DOHH2 (cell line): ENCODE results near the gene FAM111A.
"Not testable (repeated sequence)": the region's sequence is repeated elsewhere in the genome, so short reads cannot be mapped to it uniquely, and the experiment has no call there.

Experiments used
- H3F3A ChIP-seq: fragments of 200-600 bp; sonication (generic), shearing (Covaris generic); 2 replicates; pipeline ENCODE4 v1.6.0; 2016; ENCODE audit warnings: antibody characterized with exemption, mild to moderate bottlenecking; ENCODE audit not compliant: control insufficient read depth, insufficient read depth
- H3K27ac ChIP-seq: fragments of 200-600 bp; sonication (generic); 2 replicates; pipeline ENCODE4 v1.5.1; 2014; ENCODE audit warnings: low read depth, mild to moderate bottlenecking, low read length, moderate library complexity
- H3K27me3 ChIP-seq: fragments of 200-600 bp; sonication (generic); 2 replicates; pipeline ENCODE4 v1.6.1; 2014; ENCODE audit warnings: mild to moderate bottlenecking, low read length, mixed read lengths; ENCODE audit not compliant: control insufficient read depth
- H3K36me3 ChIP-seq: fragments of 200-600 bp; sonication (generic); 2 replicates; pipeline ENCODE4 v1.6.1; 2014; ENCODE audit warnings: mild to moderate bottlenecking, low read length, moderate library complexity, mixed read lengths; ENCODE audit not compliant: control insufficient read depth
- H3K4me1 ChIP-seq: fragments of 200-600 bp; sonication (generic); 2 replicates; pipeline ENCODE4 v1.6.1; 2014; ENCODE audit warnings: mild to moderate bottlenecking, low read length, mixed read lengths; ENCODE audit not compliant: control insufficient read depth
- H3K4me2 ChIP-seq: fragments of 200-600 bp; sonication (generic); 2 replicates; pipeline ENCODE4 v1.6.0; 2014; ENCODE audit warnings: mild to moderate bottlenecking, low read length, moderate library complexity
- H3K4me3 ChIP-seq: fragments of 200-600 bp; sonication (generic); 2 replicates; pipeline ENCODE4 v1.5.1; 2014; ENCODE audit warnings: mild to moderate bottlenecking, low read length, mixed read lengths
- H3K79me2 ChIP-seq: fragments of 200-600 bp; sonication (generic); 2 replicates; pipeline ENCODE4 v1.6.1; 2014; ENCODE audit warnings: mild to moderate bottlenecking, low read length, mixed read lengths; ENCODE audit not compliant: control insufficient read depth
- H3K9me2 ChIP-seq: fragments of 200-600 bp; sonication (generic); replicated peaks from 2 replicates; pipeline ENCODE4 v1.6.1; 2014; ENCODE audit warnings: mild to moderate bottlenecking, low read length, mixed read lengths; ENCODE audit not compliant: control insufficient read depth
- H3K9me3 ChIP-seq: fragments of 200-600 bp; sonication (generic); 2 replicates; pipeline ENCODE4 v1.6.1; 2014; ENCODE audit warnings: antibody characterized with exemption, low read length, mixed read lengths; ENCODE audit not compliant: control insufficient read depth, insufficient read depth
- H4K20me1 ChIP-seq: fragments of 200-600 bp; sonication (generic); 2 replicates; pipeline ENCODE4 v1.6.0; 2014; ENCODE audit warnings: low read depth, mild to moderate bottlenecking, antibody characterized with exemption, low read length, moderate library complexity; ENCODE audit not compliant: control insufficient read depth, insufficient read depth
- EZH2phosphoT487 ChIP-seq: fragments of 200-600 bp; sonication (generic); IDR thresholded peaks from 2 replicates; pipeline ENCODE4 v1.6.1; 2017; ENCODE audit warnings: borderline replicate concordance, mild to moderate bottlenecking, antibody characterized with exemption, low read length, moderate library complexity, mixed read lengths
- TF ChIP-seq, protein P1 (sequence below): fragments of 200-600 bp; sonication (generic); IDR thresholded peaks from one replicate; pipeline ENCODE4 v1.5.1; 2014; ENCODE audit warnings: antibody characterized with exemption, mild to moderate bottlenecking, low read depth, low read length; ENCODE audit not compliant: poor library complexity, severe bottlenecking

FAM111A gene

DNA sequence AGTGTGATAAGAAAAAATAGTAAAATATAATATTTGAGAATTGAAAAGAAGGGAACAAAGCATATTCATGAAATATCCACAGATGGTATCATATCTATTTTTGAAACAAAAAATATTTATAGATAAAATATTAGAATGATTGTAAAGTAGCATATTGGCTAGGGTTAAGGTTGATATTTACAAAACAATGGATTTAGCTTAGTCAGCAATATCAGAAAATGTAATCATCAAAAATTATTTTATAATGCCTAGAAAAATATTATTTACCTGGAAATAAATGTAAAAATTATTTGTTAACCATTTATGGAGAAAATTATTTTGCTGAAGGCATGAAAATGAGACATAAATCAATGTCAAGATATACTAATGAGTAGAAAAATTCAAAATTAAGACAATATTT, 22.8 kb upstream of the FAM111A start:
- Histone ChIP-seq H3K27ac (no peak overlapping the region), H3K9me3 (peaks cover 43% of the 10 kb centered on the region), H4K20me1 (no peaks in the 10 kb centered on the region), H3K79me2 (no peaks in the 10 kb centered on the region), H3K4me3 (no peak overlapping the region), H3K4me1 (peaks cover 6% of the 10 kb centered on the region), H3K4me2 (no peak overlapping the region), H3K36me3 (peaks cover 79% of the 10 kb centered on the region), H3K27me3 (no peaks in the 10 kb centered on the region), H3F3A (no peaks in the 10 kb centered on the region), H3K9me2 (no peaks in the 10 kb centered on the region)
- TF ChIP-seq EZH2phosphoT487, result no peak

DNA sequence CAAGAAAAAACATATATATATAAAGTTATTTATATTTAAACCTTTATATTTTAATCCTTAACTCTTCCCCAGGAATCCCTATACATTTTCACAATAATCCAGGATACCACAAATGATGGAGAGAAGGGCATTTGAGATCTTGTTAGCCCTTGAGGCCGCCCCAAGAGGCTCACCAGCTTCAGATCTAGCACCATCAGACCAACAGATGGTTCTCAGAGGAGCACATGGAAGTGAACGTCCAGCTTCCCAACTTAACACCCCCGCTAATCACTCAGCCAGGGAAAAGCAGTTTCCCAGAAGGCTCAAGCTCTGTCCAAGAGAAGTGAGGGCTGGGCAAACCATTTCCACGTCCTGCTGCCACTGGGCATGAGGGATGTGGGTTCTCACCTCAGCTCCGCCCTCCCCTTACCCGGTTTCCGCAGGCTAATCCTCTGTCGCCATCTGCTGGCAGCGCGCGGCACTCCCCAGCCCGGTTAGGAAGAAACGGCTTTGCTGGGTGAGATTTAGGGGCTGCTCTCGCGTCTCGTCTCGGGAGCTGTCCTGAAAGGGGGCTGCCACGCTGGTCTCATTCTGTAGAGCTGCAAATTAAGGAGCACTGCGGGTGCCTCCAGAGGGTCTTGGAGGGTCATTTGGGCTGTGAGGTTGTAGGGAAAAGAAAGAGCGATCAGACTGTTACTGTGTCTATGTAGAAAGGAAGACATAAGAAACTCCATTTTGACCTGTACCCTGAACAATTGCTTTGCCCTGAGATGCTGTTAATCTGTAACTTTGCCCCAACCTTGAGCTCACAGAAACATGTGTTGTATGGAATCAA, 6.8 kb upstream of the FAM111A start:
- H3K36me3 ChIP-seq, result peaks cover 37% of the 10 kb centered on the region
- no peak for TF ChIP-seq EZH2phosphoT487
- TF ChIP-seq, protein P1, sequence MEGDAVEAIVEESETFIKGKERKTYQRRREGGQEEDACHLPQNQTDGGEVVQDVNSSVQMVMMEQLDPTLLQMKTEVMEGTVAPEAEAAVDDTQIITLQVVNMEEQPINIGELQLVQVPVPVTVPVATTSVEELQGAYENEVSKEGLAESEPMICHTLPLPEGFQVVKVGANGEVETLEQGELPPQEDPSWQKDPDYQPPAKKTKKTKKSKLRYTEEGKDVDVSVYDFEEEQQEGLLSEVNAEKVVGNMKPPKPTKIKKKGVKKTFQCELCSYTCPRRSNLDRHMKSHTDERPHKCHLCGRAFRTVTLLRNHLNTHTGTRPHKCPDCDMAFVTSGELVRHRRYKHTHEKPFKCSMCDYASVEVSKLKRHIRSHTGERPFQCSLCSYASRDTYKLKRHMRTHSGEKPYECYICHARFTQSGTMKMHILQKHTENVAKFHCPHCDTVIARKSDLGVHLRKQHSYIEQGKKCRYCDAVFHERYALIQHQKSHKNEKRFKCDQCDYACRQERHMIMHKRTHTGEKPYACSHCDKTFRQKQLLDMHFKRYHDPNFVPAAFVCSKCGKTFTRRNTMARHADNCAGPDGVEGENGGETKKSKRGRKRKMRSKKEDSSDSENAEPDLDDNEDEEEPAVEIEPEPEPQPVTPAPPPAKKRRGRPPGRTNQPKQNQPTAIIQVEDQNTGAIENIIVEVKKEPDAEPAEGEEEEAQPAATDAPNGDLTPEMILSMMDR, result peak; percentile 97
- H3K4me1 ChIP-seq, result peaks cover 33% of the 10 kb centered on the region
- peak overlapping the region; percentile 37; the same call in 1 of the 2 replicates for H3K4me3 ChIP-seq
- peak overlapping the region; percentile 53 for H3K4me2 ChIP-seq
- no peaks in the 10 kb centered on the region for H3K9me2 ChIP-seq
- H3K9me3 ChIP-seq, result peaks cover 42% of the 10 kb centered on the region
- H3K27ac ChIP-seq, result no peak overlapping the region
- no peaks in the 10 kb centered on the region for H3K27me3 ChIP-seq
- no peaks in the 10 kb centered on the region for H3F3A ChIP-seq
- no peaks in the 10 kb centered on the region for H3K79me2 ChIP-seq
- no peaks in the 10 kb centered on the region for H4K20me1 ChIP-seq

DNA sequence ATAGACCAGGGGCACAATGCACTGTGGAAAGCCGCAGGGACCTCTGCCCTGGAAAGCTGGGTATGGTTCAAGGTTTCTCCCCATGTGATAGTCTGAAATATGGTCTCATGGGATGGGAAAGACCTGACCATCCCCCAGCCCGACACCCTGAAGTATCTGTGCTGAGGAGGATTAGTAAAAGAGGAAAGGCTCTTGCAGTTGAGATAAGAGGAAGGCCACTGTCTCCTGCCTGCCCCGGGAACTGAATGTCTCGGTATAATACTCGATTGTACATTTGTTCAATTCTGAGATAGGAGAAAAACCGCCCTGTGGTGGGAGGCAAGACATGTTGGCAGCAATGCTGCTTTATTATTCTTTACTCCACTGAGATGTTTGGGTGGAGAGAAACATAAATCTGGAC, 6.1 kb upstream of the FAM111A start:
- not testable (repeated sequence) for H3K4me3 ChIP-seq, H3K79me2 ChIP-seq, H3K27ac ChIP-seq, H3K27me3 ChIP-seq, H3F3A ChIP-seq, H3K4me2 ChIP-seq, H4K20me1 ChIP-seq, H3K9me2 ChIP-seq
- peaks cover 34% of the 10 kb centered on the region for H3K4me1 ChIP-seq
- peaks cover 32% of the 10 kb centered on the region for H3K36me3 ChIP-seq
- peaks cover 35% of the 10 kb centered on the region for H3K9me3 ChIP-seq

DNA sequence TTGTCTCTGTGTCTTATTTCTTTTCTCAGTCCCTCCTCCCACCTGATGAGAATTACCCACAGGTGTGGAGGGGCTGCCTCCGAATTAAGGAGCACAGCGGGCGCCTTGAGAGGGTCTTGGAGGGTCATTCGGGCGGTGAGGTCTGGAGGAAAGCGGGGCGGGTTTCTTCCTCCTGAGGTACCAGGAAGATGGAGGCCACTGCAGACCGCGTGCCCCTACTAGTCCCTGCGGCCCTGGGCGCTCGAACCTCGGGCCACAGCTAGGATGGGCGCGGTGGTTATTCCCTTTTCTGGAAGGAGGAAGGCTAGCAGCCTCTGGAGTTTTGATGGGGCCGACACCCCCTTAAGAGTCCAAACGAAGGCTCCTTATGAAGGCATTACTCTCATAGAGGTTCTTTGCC, 5.5 kb upstream of the FAM111A start:
- H3K9me2 ChIP-seq, result no peaks in the 10 kb centered on the region
- no peaks in the 10 kb centered on the region for H4K20me1 ChIP-seq
- H3K79me2 ChIP-seq, result no peaks in the 10 kb centered on the region
- no peak overlapping the region for H3K27ac ChIP-seq
- TF ChIP-seq, protein P1, result no peak
- no peak for TF ChIP-seq EZH2phosphoT487
- H3F3A ChIP-seq, result no peaks in the 10 kb centered on the region
- no peaks in the 10 kb centered on the region for H3K27me3 ChIP-seq
- H3K4me3 ChIP-seq, result no peak overlapping the region
- H3K9me3 ChIP-seq, result peaks cover 28% of the 10 kb centered on the region
- H3K4me1 ChIP-seq, result peaks cover 40% of the 10 kb centered on the region
- H3K36me3 ChIP-seq, result peaks cover 26% of the 10 kb centered on the region
- H3K4me2 ChIP-seq, result no peak overlapping the region
